HG02973 (cell line): ENCODE results near the gene STAM.

Experiments used
- ATAC-seq: cut with Tn5 transposase; IDR thresholded peaks from one replicate; pipeline ENCODE4 v1.9.1; 2021; ENCODE audit warnings: moderate library complexity; ENCODE audit not compliant: unreplicated experiment

STAM gene

DNA sequence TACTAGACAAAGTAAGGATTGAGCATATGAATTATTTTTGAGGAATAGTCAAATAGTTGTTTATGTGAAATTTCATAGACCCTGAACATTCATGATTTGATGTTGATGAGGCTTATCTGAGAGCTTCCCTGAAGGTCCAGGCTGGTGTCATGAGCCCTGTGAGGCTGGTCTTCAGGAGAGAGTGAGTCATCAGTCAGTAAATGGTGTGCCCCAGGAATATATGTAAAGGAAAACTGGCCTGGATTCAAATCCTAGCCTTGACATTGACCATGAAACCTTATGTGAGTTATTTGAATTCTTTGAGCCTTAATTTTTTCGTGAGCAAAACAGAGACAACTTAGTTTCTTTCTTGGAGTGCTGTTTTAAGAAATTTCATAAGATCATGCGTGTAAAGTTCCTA is 114.2 kb downstream of the STAM start:
- ATAC-seq, result no peak

DNA sequence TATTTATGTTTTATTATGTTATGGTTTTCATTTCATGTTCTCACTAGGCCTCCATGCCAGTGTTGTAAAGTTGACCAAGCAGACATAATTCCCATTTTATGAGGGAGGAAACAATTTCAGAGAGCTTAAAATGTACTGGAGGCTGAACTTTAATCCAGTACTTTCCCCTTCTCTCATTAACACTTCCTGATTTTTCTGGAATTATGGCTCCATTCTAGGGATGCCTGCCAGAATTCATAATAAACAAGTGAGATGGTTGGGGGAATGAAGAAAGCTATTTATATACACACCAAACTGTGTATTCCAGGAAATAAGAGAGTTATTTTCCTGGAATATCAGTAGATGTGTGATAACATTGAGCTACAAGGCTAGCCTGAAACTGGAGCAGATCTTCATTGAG is 114.9 kb downstream of the STAM start:
- ATAC-seq, result no peak

DNA sequence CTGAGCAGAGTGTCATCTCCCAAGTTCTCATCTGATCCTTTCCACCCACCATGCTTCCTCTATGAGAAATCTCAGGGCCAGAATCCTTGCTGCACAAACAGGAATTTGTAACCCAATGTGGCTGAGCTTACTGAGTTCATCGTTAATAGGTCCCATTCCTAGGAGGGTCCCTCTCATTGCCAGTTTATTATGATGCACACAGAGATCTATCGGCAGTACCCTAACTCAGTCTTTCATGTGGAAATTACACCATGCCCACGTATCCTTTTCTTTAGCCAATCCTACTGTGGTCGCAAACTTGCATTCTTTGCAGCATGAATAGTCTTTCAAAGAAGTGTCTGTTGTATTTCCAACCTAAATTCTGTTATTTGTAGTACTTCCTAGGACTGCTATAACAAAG is 120.2 kb downstream of the STAM start:
- no peak for ATAC-seq

DNA sequence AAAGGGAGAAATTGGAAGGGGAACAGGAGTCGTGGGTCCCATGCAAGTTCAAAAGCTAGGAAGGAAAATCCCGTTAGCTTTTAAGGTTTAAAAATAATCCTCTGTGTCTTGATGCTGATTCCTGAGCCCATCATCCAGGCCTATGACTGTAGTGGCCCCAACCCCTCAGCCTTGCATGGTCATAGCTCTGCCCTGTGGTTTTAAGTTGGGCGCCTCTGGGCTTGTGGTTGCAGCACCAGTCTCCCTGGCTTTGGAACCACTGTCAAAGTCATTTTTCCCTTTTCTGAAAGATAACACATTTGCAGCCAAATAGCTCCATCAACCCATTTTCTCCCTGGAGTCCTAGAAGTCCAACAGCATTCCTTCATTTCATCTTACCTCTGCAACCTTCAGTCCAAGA is 121.7 kb downstream of the STAM start:
- ATAC-seq, result no peak
